NCI-H2107 treated with DMSO at 0.1 percent for 48 hours (cell line): ENCODE data around the gene PDIK1L.

ENCODE experiments used
- DNase-seq: peaks from one replicate; lab custom pipeline; 2025; ENCODE audit not compliant: unreplicated experiment; lab: John Stamatoyannopoulos, UW

Gene PDIK1L

DNA sequence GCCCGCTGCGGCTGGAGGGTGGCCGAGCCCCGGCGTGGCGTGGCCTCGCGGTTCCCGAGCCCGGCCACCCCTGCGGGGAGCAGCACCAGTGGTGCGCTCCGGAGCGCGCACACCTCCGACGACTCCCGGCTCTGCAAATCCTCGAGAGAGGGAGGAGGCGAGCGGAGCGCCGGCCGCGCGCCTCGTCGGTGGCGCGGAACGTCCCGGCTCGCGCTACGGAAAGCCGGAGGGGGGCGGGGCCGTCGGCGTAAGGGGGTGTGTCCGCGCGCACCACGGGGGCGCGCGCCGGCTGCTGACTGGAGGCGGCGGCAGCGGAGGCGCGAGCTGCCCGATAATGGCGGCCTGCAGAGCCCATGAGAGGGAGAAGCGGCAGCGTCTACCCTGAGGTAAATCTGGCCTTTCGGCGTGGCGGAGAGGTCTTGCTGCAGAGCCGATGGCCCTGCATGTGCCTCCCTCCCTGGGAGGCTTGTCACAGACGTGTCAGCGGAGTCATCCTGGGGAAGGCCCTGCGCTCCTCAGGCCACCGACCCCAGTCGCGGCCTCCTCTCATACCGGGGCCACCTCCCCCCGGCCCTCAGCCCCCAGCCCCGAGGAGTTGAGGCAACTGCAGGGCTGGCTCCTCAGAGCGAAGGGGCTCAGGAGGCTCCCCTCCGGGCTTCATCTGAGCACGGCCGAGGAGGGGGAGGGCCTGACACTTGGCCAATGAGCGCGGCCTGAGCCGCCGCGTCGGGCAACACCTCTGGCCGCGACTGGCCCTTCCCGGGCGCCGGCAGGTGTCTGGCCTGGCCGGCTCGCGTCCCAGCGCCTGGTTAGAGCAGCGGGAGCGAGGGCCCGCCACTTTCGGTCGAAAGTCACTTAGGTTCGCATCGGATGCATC is at the start of gene PDIK1L:
Gene PDIK1L, plus strand, starts transcription at position 295 of the 877 bp plus-strand sequence. CDS start 2,485 bp downstream, outside the sequence.
- peak; percentile 76 for DNase-seq

DNA sequence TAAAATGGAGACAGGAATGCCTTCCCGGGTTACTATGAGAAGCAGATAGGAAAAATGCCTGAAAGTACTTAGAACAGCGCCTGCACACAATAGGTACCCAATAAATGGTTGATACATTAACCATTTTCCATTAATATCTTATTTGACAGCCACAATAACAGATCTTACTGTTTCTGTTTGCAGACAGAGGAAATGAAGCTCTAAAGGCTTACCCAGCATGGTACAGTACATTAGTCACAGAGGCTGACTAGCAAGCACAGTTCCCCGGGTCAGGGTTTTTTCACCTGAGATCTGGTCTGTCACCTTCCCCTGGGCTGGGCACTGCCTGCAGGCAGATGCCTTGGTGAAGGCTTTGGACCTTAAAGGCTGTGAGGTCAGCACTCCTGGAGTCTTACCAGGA is 47.1 kb upstream of the PDIK1L start:
- DNase-seq, result no peak

DNA sequence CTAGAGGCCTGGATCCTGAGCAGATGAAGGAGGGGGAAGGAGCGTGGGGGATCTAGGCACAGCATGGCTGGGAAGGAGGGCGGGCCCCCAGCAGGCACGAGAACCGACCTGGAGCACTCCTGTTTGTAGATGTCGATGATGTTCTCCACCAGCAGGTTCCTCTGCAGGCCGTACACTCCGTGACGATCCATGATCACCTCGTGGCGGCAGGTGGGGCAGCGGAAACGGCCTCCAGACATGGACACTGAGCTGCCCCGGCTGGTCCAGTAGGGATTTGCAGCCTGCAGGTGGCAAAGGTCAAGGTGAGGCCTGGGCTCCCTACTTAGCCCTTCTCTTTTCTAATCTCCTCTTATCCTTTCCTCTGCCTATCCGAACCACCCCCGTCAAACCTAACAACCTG is 45.5 kb upstream of the PDIK1L start:
- DNase-seq, result no peak

DNA sequence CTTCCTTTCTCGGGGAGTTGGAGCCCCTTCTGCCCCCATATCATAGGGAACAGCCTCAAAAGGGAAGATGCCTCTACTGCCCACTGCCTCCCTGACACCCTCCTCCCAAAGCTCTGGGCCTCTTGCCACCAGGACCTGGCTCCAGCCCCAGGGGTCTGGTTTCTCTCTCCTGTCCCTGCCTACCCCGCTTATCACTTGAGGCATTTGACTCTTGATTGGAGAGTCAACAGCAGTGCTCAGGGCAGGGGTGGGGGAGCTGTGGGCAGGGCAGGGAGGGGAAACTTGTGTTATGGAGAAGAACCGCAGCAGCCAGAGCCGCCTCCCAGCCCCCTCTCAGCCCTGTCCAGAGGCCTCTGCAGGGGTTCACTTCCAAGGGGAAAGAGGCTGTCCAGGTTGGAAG is 44.8 kb upstream of the PDIK1L start:
- DNase-seq, result no peak

DNA sequence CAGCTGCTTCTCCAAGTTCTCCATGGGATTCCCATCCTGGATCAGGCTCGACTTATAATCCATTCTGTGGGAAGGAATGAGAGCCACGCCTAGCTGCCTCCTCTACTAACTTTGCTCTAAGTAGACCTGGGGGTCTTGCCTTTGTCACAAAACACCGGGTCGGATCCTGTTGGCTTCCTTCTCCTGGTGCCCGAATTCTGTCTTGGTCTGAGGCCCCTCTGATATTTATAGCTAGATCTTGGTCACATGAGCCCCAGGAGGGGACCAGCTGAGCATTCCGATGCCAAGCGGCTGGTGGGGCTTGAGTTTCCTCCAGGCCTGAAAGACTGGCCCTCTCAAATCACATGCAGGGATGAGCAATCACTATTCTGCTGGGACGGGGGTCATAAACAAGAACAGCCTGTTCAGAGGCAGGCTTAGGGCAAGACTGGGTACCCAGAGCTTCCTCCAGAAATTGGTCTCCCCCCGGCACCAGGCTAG is 44.2 kb upstream of the PDIK1L start, which contains the start of gene TRIM63:
Gene TRIM63, minus strand, starts transcription at position 199 of the 480 bp plus-strand sequence. Its CDS starts 136 bp downstream, at position 63.
- no peak for DNase-seq

DNA sequence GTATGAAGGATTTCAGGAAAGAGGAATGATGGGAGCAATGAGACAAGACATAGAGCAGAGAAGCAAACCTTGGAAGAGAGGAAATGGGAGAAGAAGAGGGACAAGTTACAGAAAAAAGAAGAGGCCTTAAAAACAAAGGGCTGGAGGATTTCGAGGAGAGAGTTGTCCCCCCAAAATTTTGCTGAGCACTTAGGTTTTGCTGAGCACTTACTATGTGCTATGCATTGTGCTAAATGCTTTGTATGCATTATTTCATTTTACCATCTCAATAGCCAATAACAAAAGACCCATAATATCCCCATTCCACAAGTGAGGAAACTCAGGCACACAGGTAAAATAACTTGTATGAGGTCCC is 41.7 kb upstream of the PDIK1L start:
- no peak for DNase-seq

DNA sequence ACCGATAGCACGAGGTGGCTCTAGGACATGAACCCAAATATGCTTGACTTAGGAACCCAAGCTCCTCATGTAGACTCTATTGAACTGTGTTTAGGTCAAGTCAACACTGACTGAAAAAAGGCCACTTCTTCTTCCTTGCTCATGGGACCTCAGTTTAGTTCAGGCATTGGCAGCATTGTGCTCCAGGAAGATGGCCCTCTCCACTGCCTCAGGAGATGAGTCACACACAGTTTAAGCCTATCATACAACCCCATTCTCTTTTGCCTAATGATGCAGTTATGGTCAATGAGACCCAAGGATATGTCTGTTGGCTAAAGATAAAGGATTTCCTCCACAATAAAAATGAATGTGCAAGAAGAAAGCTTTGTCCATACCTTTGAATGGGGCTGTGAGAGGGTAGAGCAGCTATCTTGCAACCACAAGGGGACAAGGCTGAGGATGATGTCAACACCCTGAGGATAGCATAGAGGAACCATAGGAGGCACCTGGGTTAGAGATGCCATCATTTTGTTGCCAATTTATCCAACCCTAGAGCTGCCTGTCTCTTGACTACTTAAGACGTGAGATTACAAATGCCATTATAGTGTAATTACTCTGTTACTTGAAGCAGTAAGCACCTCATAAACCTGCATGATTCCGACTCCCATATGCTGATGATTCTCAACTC is 41.2 kb upstream of the PDIK1L start:
- DNase-seq, result no peak

DNA sequence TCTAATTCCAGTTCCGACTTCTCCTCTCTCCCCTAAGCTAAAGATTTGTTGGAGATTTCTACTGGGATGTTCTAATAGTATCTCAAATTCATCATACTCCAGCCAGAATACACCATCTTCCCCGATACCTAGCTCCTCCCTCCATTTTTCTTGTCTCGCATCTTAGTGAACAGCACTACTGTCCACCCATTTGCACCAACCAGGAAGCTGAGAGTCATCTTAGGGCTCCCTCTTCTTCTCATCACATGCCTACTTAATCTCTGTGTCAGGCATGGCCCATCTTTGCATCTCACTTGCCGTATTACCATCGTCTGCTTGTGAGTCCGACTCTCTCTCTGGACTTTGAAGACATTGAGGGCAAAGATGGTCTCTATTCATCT is 40.7 kb upstream of the PDIK1L start:
- no peak for DNase-seq

DNA sequence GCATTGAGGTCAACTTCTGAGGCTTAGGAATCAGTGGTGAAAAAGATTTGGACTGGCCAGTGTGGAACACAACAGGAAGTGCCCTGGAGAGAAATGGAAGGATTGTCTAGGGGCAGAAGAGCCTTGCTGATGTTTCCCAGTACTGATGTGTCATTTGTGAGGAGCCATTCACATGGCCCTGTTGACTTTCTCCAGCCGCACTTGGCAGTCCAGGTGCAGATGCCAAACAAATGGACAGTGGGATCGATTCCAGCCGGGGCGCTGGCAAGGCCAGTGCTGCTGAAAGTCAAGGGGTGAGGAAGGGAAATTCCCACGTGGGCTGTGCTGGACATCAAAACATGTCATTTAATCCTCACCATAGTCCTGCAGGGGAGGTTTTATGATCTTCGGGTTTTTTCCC is 39.3 kb upstream of the PDIK1L start:
- no peak for DNase-seq

DNA sequence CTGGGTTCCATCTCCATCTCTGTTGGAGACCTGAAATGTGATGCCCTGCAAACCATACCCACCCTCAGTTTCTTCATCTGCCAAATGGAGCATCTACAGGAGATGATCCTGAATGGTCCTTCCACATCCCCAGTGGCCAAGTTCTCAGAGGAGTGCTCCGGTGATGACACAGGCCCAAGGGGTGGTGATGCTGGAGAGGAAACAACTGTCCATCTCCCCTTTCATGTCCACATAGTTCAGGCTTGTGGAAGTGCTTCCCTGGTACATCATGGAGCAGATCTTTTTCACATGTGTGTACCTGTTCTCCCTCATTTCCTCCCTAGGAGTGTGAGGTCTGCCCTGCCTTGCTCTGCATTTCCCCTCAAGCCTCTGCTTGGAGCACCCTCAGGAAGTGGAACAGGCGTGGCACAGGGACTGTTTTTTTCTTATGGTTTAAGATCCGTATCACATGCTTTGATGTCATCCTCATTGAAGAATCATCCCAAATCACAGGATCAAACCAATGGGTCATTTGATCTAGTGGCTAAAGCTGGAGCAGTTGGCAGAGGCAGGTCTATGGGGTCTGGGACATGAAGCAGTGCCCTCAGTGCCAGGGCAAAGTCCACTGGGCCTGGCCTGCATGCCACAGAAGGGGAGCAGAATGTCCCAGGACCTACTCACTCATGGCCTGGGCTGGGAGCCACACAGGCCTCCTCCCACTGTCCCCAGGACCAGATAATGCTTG is 36.0 kb upstream of the PDIK1L start:
- no peak for DNase-seq

DNA sequence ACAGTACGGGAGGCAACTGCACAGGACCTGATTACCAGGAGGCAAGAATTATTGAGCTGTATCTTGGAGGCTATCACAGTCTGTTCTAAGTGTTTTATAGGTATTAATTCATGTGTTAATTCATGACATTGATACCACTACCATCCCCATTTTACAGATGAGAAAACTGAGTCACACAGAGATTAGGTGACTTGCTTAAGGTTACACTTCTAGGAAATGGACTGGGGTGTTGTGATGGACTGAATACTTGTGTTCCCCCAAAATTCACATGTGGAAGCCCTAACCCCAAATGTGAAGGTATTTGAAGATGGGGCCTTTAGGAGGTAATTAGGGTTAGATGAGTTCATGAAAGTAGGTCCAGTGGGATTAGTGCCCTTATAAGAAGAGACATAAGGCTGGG is 34.1 kb upstream of the PDIK1L start:
- DNase-seq, result no peak

DNA sequence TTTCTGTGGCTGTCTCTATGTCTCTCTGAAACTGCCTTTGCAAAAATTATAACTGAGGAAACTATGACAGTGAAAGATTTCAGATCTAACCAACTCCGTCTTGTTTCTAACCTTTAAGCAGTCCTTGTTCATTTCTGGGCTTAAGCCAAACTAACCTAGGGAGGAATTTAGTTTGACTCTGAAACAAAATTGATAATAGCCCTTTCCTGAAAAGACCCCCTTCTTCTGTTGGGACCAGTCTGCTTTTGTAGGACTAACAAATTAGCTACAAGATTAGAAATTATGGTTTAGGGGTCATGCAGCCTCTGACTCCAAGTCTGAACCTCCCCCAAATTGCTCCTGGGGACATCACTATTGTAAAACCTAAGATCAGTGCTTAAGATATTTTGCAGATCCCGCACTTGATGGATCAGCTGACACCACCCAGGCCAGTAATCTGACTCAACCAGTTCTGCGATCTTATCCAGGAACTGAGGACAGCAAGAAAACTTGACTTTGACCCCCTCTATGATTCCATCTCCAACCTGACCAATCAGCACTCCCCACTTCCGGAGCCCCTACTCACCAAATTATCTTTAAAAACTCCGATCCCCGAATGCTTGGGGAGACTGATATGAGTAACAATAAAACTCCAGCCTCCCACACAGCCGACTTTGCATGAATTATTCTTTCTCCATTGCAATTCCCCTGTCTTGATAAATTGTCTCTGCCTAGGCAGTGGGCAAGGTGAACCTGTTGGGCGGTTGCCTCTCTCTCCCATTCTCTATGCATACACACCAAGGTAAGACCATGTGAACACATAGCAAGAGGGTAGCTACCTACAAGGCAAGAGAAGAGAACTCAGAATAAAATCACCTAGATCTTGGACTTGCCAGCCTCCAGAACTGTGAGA is 33.1 kb upstream of the PDIK1L start:
- no peak for DNase-seq

DNA sequence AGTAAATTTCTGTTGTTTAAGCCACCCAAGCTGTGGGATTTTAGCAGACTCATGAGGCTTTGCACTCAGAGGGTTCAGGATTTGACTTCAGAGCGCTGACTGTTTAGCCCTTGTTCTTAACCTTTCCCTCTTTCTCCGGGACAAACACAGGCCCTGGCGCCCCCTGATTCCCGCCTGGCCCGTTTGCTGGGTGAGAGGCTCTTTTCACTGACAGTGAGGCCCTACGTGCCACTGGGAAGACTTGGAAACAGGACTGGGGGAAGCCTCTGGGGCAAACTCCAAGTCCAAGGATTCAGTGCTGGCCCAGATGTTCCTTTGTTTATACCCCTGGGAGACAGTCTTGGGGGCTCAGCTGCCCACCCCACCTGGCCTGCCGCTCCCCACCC is 32.5 kb upstream of the PDIK1L start:
- DNase-seq, result no peak

DNA sequence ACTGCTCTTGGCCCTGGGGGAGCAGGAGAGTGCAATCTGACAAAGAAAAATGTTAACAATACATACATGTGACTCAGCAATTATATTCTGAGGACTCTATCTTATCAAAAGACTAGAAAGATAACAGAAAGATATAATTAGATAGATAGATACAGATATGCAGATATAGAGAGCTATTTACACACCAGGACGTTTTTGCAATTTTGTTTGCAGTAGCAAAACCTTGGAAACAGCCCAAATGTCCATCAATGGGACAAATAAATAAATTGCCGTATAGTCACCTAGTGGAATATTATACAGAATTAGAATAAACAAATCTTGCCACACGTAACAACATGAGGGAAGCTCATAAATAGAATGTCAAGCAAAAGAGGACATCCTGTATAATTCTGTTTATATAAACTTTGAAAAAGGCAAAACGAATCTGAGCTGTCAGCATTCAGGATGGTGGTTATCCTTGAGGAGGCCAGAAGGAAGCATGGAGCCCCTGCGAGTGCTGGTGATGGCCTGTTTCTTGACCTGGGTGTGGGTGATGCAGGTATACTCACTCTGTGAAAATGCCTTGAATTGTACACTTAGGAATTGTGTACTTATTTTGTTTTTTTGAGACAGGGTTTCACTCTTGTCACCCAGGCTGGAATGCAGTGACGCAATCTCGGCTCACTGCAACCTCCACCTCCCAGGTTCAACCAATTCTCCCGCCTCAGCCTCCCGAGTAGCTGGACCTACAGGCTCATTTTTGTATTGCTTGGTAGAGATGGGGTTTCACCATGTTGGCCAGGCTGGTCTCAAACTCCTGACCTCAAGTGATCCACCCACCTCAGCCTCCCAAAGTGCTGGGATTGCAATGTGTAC is 31.4 kb upstream of the PDIK1L start:
- no peak for DNase-seq

DNA sequence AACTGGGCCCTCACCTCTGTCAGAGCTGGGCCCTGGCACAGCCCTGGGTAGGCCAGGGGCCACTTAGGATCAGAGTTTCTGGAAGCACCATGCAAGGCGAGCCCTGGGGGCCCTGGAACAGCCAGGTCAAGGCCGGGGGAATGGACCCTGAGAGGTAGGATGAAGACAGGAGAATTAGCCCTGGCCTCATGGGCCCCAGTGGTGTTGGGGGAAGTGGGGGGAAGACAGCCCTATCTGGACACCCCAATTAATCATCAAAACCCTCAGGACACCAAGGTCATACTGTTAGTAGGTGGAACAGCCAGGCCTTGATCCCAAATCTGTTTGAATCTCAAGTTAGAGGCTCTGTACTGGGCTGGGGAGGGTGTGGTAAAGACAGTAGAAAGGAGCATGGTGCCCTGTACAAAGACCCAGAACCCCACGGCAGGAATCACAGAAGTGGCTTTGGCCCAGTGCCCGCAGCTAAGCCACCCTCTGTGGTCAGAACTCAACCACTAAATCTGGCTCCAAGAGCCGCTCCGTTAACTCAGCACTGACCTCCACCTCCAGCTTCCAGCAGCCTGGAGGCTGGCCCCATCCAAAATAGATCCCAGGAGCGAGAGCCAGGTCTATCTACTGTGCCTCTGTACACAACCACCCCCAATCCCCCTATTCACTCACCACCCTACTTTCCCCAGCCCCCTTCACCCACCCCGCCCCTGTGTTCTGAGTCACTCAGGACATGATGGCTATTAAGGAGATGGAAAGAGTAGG is 30.2 kb upstream of the PDIK1L start:
- no peak for DNase-seq

DNA sequence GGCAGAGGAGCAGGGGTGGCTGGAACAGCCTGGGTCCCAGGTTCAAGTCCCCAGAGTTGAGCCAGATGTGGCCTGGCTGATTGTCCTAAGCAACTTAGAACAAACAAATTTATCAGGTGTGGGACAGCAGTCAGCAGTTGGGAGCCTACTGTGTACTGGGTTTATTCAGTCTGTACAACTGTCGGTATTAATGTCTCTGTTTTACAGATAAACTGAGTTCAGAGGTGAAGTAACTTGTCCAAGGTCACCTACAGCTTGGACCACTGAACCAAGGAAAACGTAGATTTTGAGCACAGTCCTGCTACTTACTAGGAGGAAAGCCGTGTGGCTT is 29.6 kb upstream of the PDIK1L start:
- DNase-seq, result no peak

DNA sequence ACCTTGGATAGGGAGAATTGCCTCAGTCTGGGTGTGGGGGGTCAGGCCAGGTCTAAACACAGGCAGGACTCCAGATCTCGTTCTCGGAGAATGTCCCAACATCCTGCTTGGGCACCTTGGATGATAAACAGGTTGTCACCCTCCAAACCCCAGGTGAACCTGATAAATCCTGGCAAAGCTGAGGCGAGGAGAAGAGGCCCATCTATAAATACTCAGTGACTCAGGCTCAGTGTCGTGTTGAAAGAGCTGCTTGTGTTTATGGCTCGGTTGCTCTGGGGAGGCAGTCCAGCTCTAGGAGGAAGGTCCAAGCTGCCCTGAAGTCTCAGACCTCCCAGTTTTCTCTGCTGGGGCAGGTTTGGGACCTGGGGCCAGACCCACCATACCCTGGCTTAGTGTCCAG is 28.4 kb upstream of the PDIK1L start:
- DNase-seq, result no peak

DNA sequence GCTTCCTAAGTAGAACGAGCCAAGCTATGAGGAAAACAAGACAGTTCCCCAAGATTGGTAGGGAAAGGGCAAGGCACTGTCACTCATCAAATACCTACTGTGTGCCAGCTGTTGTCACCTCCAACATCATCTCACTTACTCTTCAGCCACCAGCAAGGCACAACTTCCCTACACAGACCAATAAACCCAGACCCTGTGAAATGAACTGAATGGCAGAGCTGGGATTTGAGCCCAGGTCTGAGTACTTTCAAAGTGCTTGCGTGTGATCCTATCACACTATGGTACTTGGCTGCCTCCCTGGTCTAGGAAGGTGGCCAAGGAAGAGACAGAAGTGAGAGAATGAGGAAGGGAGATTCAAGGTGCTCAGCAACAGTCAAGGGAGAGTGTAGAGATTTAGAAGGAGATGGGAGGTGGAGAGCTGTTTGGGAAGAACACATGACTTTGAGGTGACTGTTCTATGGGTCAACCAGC is 27.5 kb upstream of the PDIK1L start:
- no peak for DNase-seq

DNA sequence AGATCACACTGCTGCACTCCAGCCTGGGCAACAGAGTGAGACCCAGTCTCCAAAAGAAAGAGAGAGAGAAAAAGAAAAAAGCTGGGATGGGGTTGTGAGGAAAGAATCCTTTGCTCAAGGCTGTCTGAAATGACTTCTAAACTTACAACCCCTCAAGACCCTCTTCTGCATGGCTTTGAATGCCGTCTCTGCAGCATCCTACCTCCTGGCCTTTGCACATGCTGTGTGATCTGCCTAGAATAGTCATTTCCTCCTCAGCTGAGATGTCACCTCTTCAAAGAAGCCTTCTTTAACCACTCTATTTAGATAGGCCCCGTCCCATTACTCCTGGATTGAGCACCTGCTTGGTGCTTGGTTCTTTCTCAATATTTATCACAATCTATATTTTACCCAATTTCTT is 26.8 kb upstream of the PDIK1L start:
- DNase-seq, result no peak
